CD4-positive, alpha-beta T cell treated with Interferon alpha-2 for 1 hour (primary cell): ENCODE data around the gene ROR2.

Source experiments
- DNase-seq, 2 donors: peaks; one replicate each; pipeline ENCODE4 v3.0.0-alpha.2; 2020 to 2022

ROR2 gene

GRCh38 chr9:91900055-91900796 lies 49.8 kb downstream of the ROR2 start:
- DNase-seq, result no peak

- no peak for DNase-seq
Measured at GRCh38 chr9:91899594-91899993, 50.4 kb downstream of the ROR2 start.

- DNase-seq, result no peak
Measured at GRCh38 chr9:91899219-91899563, 50.8 kb downstream of the ROR2 start.

GRCh38 chr9:91898451-91899218 lies 51.4 kb downstream of the ROR2 start:
- no peak for DNase-seq

GRCh38 chr9:91897201-91897600 lies 52.8 kb downstream of the ROR2 start:
- DNase-seq, result no peak

- no peak for DNase-seq
Measured at GRCh38 chr9:91896513-91897121, 53.4 kb downstream of the ROR2 start.

GRCh38 chr9:91896097-91896496 lies 53.9 kb downstream of the ROR2 start:
- DNase-seq, result no peak

GRCh38 chr9:91894536-91894935 lies 55.5 kb downstream of the ROR2 start:
- no peak for DNase-seq

GRCh38 chr9:91894023-91894422 lies 56.0 kb downstream of the ROR2 start:
- no peak for DNase-seq

GRCh38 chr9:91891915-91892314 lies 58.1 kb downstream of the ROR2 start:
- no peak for DNase-seq

- DNase-seq, result no peak
Measured at GRCh38 chr9:91890662-91891061, 59.4 kb downstream of the ROR2 start.

GRCh38 chr9:91889161-91889911 lies 60.7 kb downstream of the ROR2 start:
- DNase-seq, result no peak

GRCh38 chr9:91886414-91887076 lies 63.5 kb downstream of the ROR2 start:
- no peak for DNase-seq

- DNase-seq, result no peak
Measured at GRCh38 chr9:91885746-91886413, 64.1 kb downstream of the ROR2 start.

- DNase-seq, result no peak
Measured at GRCh38 chr9:91884696-91885687, 65.0 kb downstream of the ROR2 start.

GRCh38 chr9:91884153-91884552 lies 65.9 kb downstream of the ROR2 start:
- no peak for DNase-seq

- DNase-seq, result no peak
Measured at GRCh38 chr9:91883503-91883902, 66.5 kb downstream of the ROR2 start.

- DNase-seq, result no peak
Measured at GRCh38 chr9:91882627-91883026, 67.4 kb downstream of the ROR2 start.

GRCh38 chr9:91880378-91880972 lies 69.6 kb downstream of the ROR2 start:
- no peak for DNase-seq

- no peak for DNase-seq
Measured at GRCh38 chr9:91879231-91879630, 70.8 kb downstream of the ROR2 start.
